NCI-H2107 (cell line): ENCODE data around the gene HOXA2.

Experiments used
- DNase-seq: peaks from one replicate; lab custom pipeline; 2025; lab: John Stamatoyannopoulos, UW

The HOXA2 gene

DNA sequence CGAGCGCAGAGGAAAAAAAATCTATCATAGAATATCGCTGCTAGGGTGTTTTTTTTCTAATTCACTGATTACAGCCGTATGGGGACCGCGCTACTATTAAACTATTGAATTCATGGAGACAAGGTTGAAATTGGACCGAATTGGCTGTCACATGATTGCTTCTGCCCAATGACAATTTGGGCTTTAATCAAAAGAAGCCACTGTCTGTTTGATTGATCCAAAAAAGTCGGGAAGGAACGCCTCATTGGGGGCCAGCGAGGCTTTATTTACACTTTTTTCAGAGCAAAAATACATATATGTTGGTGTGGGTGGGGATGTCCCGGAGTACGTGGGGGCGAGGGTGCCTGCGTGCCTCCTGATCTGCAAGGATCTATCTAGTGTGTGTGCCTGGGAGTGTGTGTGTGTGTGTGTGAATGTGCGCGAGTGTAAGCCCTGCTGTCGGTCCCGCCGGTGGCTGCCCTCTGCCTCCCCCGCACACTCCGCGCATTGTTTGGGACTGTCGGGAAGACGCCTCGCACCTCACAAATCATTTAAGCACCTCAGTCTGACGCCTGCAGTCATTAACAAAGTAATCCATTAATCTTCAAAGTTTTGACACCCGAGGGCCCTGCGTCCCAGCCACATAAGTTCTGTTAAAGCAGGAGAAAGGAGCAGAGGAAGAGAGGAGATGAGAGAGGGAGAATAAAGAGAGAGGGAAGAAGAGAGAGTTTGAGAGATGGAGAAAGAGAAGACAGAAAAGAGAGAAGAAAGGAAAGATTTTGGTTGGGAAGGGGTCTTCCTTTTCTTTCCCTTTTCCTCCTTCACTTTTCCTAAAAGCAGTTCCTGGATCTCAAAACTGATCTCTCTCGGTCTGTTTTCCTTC, at the start of gene HOXA2:
Gene HOXA2, minus strand, starts transcription at position 103 of the 862 bp plus-strand sequence. CDS start 183 bp downstream, outside the sequence.
- no peak for DNase-seq

DNA sequence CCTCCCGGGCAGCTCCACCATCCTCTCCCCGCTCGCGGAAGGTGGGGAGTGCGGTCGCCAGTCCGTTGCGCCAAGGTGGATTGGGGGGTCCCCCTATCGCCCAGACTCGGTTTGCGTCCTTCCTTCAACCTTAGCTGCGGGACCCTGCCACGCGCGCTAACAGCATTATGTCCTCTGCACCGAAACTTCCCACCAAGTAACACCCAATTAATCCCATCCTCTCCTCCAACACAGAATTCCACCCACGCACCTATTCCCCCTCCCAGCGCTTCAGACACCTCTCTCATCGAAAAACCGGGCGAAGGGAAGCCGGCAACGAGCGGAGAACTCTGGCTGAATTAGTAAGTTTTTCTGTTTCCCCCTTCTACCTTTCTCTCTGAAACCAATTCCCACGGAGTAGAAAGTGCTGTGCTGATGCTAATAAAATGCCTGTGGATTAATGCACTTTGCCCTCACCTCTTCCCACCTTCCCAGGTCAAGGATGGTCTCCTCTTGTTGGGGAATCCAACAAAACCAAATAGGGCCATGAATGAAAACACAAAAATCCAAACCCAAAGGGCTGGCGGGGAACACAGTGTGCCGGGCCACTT, 49.0 kb upstream of the HOXA2 start:
- no peak for DNase-seq

DNA sequence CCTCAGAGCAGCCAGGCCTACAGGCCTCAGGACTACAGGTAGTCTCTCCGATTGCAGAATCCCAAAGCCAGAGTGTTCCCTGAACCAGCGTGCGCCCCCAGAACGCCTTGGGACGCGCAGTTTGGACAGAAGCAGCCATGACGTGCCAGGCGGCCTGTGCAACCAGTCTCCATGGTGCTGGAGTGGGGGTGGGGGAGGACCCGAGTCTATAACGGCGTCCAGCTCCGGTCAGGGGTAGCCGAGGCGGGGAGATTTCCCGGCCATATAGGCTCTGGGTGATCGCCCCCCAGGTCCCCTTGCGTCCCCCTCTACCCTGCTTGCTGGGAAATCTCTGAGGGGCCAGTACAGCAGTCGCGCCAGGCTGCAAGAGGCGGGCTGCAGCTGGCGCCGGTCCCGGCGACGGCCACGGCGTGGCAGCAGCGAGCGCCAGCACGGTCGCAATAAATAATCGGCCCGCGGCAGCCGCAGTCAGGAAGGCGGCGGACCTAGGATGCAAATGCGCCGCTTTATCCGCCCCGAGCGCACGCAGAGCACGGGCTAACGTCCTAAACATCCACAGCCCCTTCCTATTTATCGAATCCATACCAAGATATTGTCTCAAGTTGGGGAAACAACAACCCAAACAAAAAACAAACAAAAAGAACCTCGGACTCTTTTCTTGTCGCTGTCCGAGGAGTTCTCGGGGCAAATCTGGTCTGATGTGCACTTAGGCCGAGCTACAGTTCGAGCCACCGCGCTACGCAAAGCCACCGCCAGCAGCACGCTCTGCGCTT, 48.3 kb upstream of the HOXA2 start:
- no peak for DNase-seq

DNA sequence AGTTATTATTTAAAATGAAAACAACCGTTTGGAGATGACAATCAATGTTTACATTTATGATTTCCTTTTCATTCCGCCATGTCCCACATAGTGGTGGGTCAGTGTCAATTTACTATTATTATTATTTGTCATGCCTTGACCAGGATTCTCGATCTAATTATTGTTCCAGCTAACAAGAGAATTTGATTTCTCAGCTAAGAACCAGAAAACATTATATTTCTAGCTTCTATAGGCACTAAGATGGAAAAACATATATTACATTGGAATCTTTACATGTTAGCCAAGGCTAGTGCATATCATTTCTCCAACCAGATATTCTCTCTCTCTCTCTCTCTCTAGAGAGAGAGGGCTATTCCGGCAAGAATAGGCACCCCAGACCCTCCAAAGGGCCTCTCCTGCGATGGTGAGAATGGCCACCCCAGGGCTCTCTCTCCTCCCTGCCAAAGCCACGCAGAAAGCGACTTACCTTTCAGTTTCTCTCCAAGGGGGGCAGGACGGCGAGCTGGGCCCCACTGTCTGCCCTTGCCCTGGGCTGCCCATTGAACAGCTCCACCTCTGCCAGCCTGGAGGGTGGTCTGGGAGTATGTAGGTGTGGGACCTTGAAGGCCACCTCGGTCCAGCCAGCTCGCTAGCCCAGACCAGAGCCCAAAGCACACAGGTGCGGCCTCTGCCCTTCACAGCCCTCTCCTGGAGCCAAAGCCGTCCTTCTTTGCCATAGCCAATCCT, 47.5 kb upstream of the HOXA2 start:
- DNase-seq, result no peak

DNA sequence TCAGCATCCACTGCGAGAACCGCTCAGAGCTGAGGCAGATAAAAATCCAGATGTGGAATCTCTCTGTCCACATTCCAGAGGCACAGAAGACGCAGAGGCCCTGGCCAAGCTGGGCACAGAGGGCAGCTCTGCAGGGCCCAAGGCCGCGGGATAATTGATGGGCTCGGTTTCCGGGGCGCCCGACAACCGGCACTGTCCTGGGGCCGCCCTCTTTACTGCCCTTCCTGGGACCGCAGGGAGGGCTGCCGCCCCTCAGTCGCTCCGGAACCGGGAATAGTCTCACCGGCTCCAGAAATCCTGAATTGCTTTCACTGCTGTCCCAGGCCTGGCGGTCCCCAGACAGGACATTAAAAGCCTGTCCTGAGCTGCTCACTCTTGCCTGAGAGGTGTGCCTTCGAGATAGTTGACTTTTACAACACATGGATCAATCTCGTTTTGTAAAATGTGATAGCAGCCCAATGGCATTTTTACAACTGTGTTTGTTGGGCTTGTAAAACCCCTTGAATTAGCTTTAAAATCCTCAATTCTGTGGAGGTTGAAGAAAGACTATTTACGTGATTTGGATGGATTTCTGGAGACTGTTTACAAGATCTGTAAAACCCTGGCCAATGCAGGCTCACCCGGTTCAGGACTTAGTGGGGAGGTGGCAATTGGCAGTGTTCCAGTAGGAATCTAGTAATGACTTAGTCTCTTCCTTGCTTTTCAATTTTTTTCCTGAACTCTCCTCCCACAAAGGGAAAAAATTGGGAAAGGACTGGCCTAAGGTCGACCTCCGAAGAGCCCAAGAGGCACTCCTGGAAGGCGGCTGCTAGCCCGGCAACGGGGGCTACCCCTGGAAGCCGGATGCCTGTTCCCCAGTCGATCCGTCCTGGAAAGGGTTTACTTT, 46.5 kb upstream of the HOXA2 start:
- DNase-seq, result no peak

DNA sequence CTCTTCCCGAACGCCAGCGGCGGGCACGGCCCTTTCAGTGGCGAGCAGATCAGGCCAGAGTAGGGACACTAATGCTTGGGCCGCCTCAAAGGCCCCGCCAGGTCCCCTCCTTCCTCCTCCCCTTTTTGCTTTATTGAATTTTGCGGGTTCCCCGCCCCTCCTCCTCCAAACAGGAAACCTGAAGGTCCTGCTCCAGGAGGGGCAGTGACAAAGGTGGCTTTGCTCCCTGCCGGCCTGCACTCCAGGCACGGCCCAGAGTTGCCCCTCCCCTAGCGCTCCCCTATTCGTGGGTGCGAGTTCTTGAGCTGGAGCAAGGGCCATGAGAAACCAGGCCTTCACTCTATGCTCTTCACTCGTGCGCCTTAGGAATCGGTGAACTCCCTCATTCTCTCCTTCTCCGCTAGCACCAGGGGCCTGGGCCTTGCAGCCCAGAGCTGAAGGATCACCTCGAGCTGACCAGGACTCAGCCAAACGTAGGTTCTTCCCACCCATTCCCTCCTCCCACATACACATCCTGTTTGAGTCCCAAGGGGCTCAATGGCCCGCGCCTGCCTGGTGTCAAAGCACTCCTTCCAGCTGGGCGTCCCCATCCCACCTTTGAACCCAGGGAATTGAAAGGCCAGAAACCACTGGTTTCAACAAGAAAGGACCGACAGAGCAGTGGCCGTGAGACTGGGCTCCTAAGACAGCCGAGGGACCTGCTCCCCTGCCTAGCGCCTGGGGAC, 45.7 kb upstream of the HOXA2 start:
- no peak for DNase-seq

DNA sequence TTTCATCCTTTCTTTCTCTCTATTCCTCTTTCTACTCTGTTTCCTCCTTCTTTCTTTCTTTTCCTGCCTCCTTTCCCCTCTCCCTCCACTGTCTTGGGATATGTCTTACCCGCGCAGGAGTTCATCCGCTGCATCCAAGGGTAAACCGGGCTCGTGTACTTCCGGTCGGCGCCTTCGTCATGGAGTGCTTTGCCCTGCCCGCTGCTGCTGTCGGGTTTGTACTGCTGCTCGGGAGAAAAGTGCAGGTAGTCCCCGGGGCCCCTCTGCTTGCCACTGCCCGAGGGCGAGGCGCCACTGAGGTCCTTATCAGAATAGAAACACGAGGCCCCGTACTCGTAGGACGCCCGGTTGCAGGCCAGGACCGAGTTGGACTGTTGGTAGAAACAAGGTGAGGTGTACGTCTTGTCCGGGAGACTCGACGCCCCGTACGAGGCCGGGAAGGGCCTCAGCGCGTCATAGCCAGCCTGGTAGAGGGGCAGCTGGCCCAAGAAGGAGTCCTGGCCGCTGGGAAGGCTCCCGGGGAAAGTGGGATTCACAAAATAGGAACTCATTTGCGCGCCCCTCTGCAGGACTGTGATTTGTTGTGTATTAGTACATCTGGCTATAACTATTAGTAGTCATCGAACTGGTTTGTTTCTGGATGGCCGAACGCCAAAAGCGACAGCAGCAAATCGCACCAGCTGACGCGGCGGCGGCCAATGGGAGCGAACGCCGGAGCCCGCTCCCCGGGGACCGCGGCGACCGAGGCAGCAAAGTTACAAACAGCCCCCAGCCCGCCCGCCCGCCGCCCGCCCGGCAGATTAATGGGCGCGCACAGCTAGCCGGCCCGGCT, 44.9 kb upstream of the HOXA2 start, which contains the start of gene HOXA6:
Gene HOXA6, minus strand, starts transcription at position 576 of the 832 bp plus-strand sequence. Its CDS starts 25 bp downstream, at position 551.
- no peak for DNase-seq

DNA sequence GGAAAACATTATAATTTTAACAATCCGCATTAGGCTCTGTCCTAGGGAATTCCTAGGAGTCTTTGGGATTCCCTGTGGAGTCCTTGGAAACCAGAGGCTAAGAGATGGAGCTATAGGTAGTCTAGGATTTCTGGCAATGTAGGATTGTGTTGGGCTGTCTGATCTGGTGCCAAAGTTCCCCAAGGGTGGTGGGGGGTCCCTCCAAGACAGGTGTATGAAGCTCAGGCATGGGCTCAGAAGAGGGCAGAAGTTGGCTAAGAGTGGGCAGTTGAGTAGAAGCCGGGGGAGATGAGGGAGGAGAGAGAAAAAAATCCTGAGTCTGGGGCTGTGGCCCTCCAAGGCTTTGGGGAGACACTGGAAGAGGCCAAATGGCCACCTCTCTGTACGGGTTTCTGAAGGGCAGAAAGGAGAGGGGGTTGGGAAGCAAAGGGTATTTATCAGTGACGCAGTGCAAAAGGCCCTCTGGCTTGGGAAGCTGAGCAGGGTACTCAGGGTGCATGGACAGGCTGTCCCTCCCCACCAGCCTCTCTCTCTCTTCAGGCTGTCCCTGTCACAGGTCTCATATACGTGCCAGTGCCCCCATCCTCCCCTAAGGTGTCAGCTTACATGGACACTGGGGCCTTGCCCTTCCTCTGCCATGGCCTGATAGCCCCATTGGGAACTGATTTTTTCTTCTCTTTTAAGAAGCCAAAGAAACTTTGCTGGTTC, 44.2 kb upstream of the HOXA2 start:
- no peak for DNase-seq

DNA sequence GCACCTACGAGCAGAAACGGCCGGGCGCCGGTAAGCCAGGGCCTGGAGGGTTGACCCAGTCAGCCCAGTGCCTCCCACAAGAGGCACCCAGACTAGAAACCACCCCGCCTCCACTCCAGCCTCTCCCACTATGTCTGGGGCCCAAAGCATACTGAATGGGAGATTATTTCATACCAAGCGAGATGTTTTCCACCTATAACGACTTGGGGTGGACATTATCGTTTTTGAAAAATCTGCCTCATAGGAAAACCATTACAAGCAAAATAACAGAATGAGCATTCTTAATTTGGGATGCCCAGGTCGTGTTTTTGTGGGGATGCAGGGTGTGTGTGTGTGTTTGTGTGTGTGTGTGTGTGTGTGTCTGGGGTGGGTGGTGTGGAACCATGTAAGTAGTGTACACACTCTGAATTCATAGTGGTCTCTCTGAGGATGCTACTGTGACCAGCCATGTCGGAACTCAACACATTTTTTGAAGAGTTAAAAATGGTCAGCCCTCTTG, 43.5 kb upstream of the HOXA2 start:
- no peak for DNase-seq

DNA sequence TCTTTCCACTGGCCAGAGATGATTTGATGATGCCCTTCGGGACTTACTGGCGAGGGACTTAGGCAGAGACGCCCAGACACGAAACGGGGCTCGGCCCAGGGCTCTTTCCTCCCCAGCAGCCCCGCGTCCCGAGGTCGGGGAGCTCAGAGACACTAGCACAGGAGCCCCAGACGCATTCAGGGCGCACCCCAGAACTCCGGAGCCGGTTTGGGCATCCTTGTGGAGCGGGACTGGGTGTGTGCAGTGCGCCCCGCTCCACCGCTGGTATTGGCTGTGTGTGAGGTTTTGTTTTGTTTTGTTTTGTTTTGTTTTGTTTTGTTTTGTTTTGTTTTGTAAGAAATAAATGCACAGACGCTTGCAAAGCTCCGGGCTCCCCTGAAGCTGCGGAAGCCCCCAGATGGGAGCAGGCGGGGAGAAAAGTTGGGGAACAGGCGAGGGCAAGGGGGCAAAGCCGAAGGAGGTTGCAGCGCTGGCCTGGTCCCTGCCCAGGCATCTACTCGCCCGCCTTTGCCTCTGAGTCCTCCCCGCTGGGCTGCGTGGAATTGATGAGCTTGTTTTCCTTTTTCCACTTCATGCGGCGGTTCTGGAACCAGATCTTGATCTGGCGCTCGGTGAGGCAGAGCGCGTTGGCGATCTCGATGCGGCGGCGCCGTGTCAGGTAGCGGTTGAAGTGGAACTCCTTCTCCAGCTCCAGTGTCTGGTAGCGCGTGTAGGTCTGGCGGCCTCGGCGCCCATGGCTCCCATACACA, 42.9 kb upstream of the HOXA2 start:
- DNase-seq, result no peak

DNA sequence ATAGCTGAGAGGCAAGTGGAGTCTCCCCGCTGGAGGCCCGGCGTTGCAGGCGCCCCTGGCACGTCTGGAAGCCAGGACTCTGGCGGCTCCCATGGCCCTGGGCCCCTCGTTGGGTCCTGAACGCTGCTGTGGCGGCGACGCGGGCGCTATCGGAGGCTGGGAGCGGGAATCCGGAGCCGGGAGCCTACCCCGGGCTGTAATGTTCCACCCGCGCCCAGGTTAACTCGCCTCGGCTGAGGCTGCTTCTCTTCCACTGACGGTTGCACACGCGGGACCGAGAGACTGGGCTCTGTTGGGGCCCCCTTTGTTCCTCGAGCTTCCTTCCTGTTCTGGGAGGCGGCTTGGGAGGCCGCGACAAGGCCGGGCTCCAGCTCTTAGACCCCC, 42.3 kb upstream of the HOXA2 start:
- DNase-seq, result no peak

DNA sequence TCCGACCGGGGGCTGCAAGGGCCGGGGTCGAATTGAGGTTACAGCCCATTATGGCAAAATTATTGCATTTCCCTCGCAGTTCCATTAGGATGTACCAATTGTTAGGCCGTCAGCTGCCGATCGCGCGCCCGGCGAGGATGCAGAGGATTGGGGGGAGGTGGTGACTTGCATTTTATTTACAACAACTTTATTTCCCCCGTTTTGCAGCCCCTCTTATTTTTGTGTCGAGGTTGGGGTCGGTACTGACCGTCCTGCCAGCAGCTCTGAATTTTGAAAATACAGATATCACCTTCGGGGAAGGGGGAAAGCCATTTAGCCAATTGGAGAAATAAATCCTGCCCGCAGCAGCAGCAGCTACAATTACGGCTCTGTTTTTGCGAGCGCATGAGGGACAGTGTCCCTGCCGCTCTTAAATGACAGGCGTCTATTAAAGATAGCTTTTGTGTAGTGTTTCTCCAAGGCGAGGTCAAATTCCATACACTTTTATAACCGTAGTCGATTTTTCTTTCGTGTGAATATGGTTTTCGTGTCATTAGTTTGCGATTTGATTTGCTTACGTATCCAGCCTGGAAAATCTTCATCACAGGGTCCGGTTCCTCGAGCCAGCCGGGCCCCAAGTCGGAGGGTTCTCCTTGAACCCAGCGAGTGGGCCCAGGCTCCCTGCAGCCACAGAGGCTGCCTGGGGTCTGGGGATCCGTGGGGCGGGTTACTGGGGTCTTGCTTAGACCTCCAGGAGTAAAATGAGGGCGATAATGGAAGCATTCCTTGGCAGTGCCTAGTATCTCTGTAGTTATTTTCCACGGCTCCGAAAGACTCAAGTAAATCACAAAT, 41.7 kb upstream of the HOXA2 start:
- DNase-seq, result no peak

DNA sequence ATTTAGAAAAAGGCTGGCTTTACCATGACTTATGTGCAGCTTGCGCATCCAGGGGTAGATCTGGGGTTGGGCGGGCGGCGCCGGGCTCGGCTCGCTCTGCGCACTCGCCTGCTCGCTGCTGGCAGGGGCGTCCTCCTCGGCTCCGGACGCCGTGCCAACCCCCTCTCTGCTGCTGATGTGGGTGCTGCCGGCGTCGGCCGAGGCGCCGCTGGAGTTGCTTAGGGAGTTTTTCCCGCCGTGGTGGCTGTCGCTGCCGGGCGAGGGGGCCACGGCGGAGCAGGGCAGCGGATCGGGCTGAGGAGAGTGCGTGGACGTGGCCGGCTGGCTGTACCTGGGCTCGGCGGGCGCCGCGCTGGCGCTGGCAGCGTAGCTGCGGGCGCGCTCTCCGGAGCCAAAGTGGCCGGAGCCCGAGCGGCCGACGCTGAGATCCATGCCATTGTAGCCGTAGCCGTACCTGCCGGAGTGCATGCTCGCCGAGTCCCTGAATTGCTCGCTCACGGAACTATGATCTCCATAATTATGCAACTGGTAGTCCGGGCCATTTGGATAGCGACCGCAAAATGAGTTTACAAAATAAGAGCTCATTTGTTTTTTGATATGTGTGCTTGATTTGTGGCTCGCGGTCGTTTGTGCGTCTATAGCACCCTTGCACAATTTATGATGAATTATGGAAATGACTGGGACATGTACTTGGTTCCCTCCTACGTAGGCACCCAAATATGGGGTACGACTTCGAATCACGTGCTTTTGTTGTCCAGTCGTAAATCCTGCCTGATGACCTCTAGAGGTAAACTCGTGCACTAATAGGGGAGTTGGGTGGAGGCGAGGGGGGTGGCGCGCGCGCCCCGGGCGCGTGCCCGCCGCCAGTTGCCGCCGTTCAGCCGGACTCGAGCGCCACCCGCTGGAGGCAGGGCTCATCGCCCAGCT, 40.8 kb upstream of the HOXA2 start, which contains the start of gene HOXA5:
Gene HOXA5, minus strand, starts transcription at position 659 of the 927 bp plus-strand sequence. Its CDS starts 74 bp downstream, at position 585.
- DNase-seq, result no peak

DNA sequence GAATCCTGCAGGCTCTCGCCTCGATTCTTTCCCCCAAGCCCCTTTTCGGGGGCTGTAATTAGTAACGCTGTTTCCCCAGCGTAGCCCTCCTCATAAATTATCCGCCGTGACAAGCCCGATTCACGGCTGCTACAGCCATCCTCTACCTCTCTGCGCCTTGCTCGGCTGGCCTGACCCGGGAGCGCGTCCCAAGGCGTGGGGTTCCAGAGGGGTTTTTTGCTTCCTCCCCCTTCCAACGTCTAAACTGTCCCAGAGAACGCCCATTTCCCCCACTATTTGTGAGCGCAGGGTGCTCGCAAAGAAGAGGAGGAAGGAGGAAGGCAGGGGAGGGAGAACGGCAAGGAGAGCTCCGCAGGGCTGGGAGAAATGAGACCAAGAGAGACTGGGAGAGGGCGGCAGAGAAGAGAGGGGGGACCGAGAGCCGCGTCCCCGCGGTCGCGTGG, 40.1 kb upstream of the HOXA2 start:
- DNase-seq, result no peak

DNA sequence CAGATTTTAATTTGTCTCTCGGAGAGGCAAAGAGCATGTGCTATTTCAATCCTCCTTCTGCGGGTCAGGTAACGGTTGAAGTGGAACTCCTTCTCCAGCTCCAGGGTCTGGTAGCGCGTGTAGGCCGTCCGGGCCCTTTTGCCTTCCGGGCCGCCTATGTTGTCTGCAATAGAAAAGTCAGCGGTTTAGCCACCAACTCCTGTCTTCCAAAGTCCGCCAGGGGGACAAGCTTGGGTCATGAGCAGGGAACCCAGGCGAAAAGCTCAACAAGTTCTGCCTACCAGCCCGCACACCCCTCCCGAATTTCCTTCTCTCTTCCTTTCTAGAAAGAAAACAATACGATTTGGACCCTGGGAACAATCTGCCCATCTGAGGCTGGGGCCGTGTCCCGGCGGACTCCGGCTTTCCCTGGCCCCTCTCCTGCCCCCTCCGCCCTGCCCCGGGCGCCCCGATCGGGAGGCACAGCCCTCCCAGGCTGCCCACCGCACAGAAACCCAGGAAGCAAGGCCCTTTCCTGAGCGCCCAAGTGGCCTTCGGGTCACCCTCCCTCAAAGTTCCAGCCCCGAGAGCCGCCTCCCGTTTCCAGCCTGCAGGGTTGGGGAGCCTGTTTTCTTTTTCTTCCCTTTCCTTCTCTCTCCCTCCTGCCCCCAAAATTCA, 39.6 kb upstream of the HOXA2 start:
- DNase-seq, result no peak
